Measurements from ENCODE around the gene KCNQ1. TPM values are rescaled to one million over a fixed set of nuclear protein-coding genes. Genes with fewer than 3 reads are reported as not detected.

Gene KCNQ1
- total and polyA plus RNA-seq, 9 of the 15 experiments (the other 6 are each of a cell fraction or from before 2014, with no cell fraction given), result 0.44 TPM; not detected in 8

DNA sequence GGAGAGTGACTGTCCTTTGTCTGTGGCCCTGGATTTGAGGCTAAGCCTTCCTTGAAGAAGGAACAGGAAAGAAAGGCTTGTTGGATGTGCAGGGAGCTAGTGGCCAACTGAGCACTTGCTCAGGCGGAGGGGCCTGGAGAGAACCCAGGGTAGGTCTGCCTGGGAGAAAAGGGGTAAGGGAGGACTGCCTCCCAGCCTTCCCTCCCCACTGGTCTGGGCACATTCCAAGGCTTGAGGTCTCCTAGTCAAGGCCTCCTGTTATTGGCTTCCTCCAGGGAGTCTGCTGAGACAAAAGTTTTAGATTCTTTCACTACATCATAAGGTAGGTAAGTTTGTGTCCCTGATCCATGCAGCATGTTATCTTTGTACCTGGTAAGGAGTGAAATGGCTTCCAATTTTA, 239.8 kb downstream of the KCNQ1 start (continued):
- TF ChIP-seq, protein P1, sequence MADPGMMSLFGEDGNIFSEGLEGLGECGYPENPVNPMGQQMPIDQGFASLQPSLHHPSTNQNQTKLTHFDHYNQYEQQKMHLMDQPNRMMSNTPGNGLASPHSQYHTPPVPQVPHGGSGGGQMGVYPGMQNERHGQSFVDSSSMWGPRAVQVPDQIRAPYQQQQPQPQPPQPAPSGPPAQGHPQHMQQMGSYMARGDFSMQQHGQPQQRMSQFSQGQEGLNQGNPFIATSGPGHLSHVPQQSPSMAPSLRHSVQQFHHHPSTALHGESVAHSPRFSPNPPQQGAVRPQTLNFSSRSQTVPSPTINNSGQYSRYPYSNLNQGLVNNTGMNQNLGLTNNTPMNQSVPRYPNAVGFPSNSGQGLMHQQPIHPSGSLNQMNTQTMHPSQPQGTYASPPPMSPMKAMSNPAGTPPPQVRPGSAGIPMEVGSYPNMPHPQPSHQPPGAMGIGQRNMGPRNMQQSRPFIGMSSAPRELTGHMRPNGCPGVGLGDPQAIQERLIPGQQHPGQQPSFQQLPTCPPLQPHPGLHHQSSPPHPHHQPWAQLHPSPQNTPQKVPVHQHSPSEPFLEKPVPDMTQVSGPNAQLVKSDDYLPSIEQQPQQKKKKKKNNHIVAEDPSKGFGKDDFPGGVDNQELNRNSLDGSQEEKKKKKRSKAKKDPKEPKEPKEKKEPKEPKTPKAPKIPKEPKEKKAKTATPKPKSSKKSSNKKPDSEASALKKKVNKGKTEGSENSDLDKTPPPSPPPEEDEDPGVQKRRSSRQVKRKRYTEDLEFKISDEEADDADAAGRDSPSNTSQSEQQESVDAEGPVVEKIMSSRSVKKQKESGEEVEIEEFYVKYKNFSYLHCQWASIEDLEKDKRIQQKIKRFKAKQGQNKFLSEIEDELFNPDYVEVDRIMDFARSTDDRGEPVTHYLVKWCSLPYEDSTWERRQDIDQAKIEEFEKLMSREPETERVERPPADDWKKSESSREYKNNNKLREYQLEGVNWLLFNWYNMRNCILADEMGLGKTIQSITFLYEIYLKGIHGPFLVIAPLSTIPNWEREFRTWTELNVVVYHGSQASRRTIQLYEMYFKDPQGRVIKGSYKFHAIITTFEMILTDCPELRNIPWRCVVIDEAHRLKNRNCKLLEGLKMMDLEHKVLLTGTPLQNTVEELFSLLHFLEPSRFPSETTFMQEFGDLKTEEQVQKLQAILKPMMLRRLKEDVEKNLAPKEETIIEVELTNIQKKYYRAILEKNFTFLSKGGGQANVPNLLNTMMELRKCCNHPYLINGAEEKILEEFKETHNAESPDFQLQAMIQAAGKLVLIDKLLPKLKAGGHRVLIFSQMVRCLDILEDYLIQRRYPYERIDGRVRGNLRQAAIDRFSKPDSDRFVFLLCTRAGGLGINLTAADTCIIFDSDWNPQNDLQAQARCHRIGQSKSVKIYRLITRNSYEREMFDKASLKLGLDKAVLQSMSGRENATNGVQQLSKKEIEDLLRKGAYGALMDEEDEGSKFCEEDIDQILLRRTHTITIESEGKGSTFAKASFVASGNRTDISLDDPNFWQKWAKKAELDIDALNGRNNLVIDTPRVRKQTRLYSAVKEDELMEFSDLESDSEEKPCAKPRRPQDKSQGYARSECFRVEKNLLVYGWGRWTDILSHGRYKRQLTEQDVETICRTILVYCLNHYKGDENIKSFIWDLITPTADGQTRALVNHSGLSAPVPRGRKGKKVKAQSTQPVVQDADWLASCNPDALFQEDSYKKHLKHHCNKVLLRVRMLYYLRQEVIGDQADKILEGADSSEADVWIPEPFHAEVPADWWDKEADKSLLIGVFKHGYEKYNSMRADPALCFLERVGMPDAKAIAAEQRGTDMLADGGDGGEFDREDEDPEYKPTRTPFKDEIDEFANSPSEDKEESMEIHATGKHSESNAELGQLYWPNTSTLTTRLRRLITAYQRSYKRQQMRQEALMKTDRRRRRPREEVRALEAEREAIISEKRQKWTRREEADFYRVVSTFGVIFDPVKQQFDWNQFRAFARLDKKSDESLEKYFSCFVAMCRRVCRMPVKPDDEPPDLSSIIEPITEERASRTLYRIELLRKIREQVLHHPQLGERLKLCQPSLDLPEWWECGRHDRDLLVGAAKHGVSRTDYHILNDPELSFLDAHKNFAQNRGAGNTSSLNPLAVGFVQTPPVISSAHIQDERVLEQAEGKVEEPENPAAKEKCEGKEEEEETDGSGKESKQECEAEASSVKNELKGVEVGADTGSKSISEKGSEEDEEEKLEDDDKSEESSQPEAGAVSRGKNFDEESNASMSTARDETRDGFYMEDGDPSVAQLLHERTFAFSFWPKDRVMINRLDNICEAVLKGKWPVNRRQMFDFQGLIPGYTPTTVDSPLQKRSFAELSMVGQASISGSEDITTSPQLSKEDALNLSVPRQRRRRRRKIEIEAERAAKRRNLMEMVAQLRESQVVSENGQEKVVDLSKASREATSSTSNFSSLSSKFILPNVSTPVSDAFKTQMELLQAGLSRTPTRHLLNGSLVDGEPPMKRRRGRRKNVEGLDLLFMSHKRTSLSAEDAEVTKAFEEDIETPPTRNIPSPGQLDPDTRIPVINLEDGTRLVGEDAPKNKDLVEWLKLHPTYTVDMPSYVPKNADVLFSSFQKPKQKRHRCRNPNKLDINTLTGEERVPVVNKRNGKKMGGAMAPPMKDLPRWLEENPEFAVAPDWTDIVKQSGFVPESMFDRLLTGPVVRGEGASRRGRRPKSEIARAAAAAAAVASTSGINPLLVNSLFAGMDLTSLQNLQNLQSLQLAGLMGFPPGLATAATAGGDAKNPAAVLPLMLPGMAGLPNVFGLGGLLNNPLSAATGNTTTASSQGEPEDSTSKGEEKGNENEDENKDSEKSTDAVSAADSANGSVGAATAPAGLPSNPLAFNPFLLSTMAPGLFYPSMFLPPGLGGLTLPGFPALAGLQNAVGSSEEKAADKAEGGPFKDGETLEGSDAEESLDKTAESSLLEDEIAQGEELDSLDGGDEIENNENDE (IDR thresholded peaks at IDR 0.05; ENCODE audit: low read depth, low read length), result no peak
